Left ventricle myocardium superior (tissue), 1 donor: ENCODE results near the gene BIN2. TPM values are rescaled to one million over a fixed set of nuclear protein-coding genes. Genes with fewer than 3 reads are reported as not detected.
"Not testable (repeated sequence)": the region's sequence is repeated elsewhere in the genome, so short reads cannot be mapped to it uniquely, and the experiment has no call there.

Experiments
- ATAC-seq: fragments of 200-7000 bp; cut with Tn5 transposase; one replicate; pipeline ENCODE4 v1.9.1; 2020; ENCODE audit warnings: mild to moderate bottlenecking, moderate library complexity
- DNase-seq: peaks from one replicate; pipeline ENCODE4 v3.0.0-alpha.2; 2020
- intact Hi-C: fragments of 100-400 bp; cut with micrococcal nuclease; formaldehyde crosslinking; loops from one replicate; pipeline ENCODE4 v1.11.0; 2022
- total RNA-seq: library from RNA; stranded (reverse); fragmentation: NEBNext Ultra II Directional; extraction: Animal tissue kit (Norgen Biotek cat#: 25700); gene quantifications from one replicate; pipeline ENCODE4 v1.2.1, GENCODE V29; 2021
- donor health status: DM: no; HTN: yes; CAD: no; lungs with severe emphysema.

Gene BIN2
- total RNA-seq, 1 donor from 2014 or later: 1.7 TPM

- ATAC-seq (no peak), DNase-seq (no peak)
- intact Hi-C loops: no loop called here
Observed at GRCh38 chr12:51320695-51321320, 3.2 kb downstream of the BIN2 start.

- no peak for ATAC-seq
- intact Hi-C loops: no loop called here
- no peak for DNase-seq
Observed at GRCh38 chr12:51320311-51320694, 3.7 kb downstream of the BIN2 start.

GRCh38 chr12:51318846-51319599, 5.0 kb downstream of the BIN2 start:
- no peak for DNase-seq
- peak; percentile 34 for ATAC-seq
- intact Hi-C loops: no loop called here

GRCh38 chr12:51318057-51318806, 5.7 kb downstream of the BIN2 start:
- intact Hi-C loops, DNase-seq, ATAC-seq: not testable (repeated sequence)

- DNase-seq: no peak
- no peak for ATAC-seq
- intact Hi-C loops: no loop called here
Observed at GRCh38 chr12:51311389-51311788, 12.6 kb downstream of the BIN2 start.

- intact Hi-C loops: no loop called here
- DNase-seq (no peak), ATAC-seq (no peak)
Observed at GRCh38 chr12:51307655-51308593, 16.1 kb downstream of the BIN2 start.

- ATAC-seq: no peak
- DNase-seq: no peak
Observed at GRCh38 chr12:51306507-51306906, 17.5 kb downstream of the BIN2 start.

GRCh38 chr12:51300768-51301167, 23.2 kb downstream of the BIN2 start:
- ATAC-seq, DNase-seq, intact Hi-C loops: not testable (repeated sequence)

More at GRCh38 chr12:51306507-51306906, 17.5 kb downstream of the BIN2 start:
- intact Hi-C loops: no loop called here

- ATAC-seq (no peak), DNase-seq (no peak)
- intact Hi-C loops: no loop called here
Observed at GRCh38 chr12:51295651-51296050, 28.3 kb downstream of the BIN2 start.

- intact Hi-C loops, ATAC-seq, DNase-seq: not testable (repeated sequence)
Observed at GRCh38 chr12:51294097-51294496, 29.9 kb downstream of the BIN2 start.

- ATAC-seq (no peak), DNase-seq (no peak)
- intact Hi-C loops: no loop called here
Observed at GRCh38 chr12:51293696-51294095, 30.3 kb downstream of the BIN2 start.

- DNase-seq (peak; percentile 68), ATAC-seq (peak; percentile 60)
- intact Hi-C loops: not testable (repeated sequence)
Observed at GRCh38 chr12:51291603-51292513, 32.1 kb downstream of the BIN2 start.

GRCh38 chr12:51285843-51286242, 38.1 kb downstream of the BIN2 start:
- no peak for DNase-seq
- no peak for ATAC-seq
- intact Hi-C loops: no loop called here

- DNase-seq: no peak
- ATAC-seq: no peak
- intact Hi-C loops: no loop called here
Observed at GRCh38 chr12:51281202-51281924, 42.6 kb downstream of the BIN2 start.

- DNase-seq (no peak), ATAC-seq (no peak)
- intact Hi-C loops: no loop called here
Observed at GRCh38 chr12:51275088-51275487, 48.9 kb downstream of the BIN2 start.

GRCh38 chr12:51272810-51273209, 51.2 kb downstream of the BIN2 start:
- DNase-seq, intact Hi-C loops, ATAC-seq: not testable (repeated sequence)

- DNase-seq: no peak
- intact Hi-C loops: no loop called here
- ATAC-seq: peak; percentile 7
Observed at GRCh38 chr12:51270951-51271518, 52.9 kb downstream of the BIN2 start.
